Measurements from ENCODE around the gene XPC. TPM values are rescaled to one million over a fixed set of nuclear protein-coding genes. Genes with fewer than 3 reads are reported as not detected.
"Not testable (repeated sequence)": the region's sequence is repeated elsewhere in the genome, so short reads cannot be mapped to it uniquely, and the experiment has no call there.

Gene XPC
- total RNA-seq, 2 experiments from 2014 or later = 28.9 to 30.1 TPM

DNA sequence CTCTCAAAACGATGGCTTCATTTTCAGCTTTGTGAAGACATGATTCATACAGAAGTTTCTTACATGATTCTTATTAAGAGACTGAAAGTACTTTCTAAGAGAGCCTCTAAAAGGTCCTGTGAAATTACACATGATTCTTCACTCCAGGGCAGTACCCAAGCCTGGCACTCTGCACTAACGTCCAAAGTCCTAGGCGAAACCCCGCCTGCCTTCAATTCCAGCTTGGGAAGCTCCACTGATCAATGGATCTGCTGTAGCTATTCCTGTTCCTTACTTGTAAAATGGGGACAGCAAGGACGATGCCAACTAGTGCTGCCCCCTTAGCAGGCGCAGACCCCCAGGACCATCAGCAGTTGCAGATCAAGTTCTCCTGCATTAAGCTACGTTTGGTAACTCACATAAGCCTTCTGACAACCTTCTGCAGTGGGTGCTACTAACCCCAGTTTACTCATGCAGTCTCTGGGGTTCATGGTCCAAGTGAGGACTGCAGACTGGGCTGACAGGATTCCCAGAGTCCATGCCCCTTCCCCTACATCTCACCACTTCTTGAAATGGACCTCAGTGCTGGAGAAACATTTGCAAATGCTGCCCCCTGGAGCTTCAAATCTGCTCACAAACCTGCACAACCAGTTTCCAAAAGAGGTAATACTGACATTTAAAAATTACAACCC lies 64.3 kb downstream of the XPC start:
- ChIA-PET POLR2A (interaction anchor here (1.1 kb wide), 1 partner anchor 10 kb away, joined by 3 read pairs; no protein-coding TSS in a partner anchor), CTCF (interaction anchor here (1.0 kb wide), 1 partner anchor 218 kb away, joined by 3 read pairs; no protein-coding TSS in a partner anchor)

DNA sequence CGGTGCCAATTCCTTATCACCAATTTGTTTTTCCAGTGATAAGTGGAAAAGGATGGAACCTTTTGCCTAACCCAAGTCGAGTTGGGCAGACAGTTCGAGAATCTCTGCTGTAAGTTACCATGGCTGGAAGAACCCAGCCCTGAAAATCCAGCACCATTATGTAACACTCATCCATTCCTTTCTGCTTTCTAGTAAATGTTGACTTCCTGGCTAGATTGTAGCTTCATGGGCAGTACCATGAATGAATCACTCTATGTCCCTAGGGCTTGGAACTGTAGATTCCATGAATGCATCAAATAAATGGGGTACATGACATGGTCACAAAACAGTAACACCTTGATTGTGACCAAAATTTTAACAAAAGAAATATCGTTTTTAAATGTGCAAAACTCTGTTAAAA lies 67.7 kb downstream of the XPC start:
- ChIA-PET CTCF (no interaction called here), POLR2A (no interaction called here)

DNA sequence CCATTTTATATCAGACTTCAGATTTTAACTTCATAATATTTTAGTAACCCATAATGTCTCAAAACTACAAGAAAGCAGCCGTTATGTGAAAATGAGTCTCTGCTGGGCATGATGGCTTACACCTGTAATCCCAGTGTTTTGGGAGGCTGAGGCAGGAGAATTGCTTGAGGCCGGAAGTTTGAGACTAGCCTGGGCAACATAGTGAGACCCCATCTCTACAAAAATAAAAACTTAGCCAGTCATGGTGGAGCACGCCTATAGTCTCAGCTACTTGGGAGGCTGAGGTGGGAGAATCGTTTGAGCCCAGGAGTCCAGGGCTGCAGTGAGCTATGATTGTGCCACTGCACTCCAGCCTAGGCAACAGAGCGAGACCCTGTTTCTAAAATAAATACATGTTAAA lies 68.6 kb downstream of the XPC start:
- POLR2A ChIA-PET = not testable (repeated sequence)

DNA sequence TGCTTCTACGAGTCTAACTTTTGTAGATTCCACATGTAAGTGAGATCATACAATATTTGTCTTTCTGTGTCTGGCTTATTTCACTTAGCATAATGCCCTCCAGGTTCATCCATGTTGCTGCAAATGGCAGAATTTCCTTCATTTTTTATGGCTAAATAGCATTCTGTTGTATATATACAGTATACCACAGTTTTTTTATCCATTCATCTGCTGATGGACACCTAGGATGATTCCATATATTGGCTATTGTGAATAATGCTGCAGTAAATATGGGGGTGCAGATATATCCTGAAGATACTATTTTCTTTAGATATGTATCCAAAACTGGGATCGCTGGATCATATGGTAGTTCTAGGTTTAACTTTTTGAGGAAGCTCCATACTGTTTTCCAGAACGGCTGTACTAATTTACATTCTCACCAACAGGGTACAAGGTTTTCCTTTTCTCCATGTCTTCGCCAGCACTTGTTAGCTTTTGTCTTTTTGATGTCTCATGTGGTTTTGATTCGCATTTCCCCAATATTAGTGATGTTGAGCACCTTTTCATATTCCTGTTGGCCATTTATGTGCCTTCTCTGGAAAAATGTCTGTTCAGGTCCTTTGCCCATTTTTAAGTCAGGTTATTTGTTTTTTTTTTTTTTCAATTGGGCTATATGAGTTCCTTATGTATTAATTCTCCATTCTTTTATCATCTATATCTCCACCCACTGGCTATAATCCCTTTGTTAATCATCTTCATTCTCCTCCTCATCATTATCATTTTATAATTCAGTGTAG lies 80.6 kb downstream of the XPC start:
- POLR2A ChIA-PET = no interaction called here
- CTCF ChIA-PET = no interaction called here

More for the DNA sequence above, 68.6 kb downstream of the XPC start:
- CTCF ChIA-PET = not testable (repeated sequence)

DNA sequence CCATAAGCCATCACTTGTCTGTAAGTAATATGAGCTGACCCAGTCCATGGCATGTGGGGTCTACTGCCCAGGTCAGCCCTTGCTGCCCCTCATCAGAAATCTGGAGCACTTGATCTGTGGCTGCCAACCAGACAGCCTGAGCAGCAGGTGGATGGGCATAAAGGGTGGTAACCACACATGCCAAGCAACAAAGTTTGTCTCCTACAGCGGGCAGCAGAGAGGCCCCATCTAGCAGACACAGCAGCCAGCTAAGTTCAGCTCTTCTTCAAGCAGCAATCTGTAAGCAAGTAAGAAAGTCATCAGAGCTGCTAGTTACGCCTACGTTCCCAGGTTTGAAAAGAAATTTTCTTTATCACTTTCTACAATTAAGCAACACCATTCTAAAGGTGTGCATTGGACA lies 81.7 kb downstream of the XPC start:
- CTCF ChIA-PET = no interaction called here
- POLR2A ChIA-PET = no interaction called here

Other genes starting within 250 kb of the XPC start
- gene CHCHD4, start 53.7 kb downstream of the XPC start, total RNA-seq = 10 to 100 TPM; 23.3 to 27.0 TPM
- 10 to 100 TPM; 40.0 to 40.3 TPM for gene TMEM43, start 53.5 kb downstream of the XPC start, total RNA-seq
- 10 to 100 TPM; 24.0 to 25.4 TPM for gene LSM3, start 216 bp upstream of the XPC start, total RNA-seq
- 10 to 100 TPM; 44.2 to 46.4 TPM for gene SLC6A6, start 224.0 kb upstream of the XPC start, total RNA-seq